RWPE2 (cell line): ENCODE results near the gene CLSTN2.

Experiments
- ATAC-seq: fragments of 200-7000 bp; cut with Tn5 transposase; 3 replicates; pipeline ENCODE4 v1.9.1; 2021; ENCODE audit warnings: low read depth
- DNase-seq: peaks from one replicate; pipeline ENCODE4 v3.0.0-alpha.2; 2020; ENCODE audit warnings: low spot score
- H3K27ac ChIP-seq: fragments of 450-650 bp; 2 replicates; pipeline ENCODE4 v1.5.1; 2017; ENCODE audit warnings: mild to moderate bottlenecking; ENCODE audit not compliant: poor library complexity, severe bottlenecking
- H3K27me3 ChIP-seq: fragments of 250-450 bp; sonication (Bioruptor Pico); 2 replicates; pipeline ENCODE4 v1.5.1; 2021; ENCODE audit warnings: mild to moderate bottlenecking, moderate library complexity; ENCODE audit not compliant: insufficient read depth, poor library complexity, severe bottlenecking
- H3K36me3 ChIP-seq: fragments of 250-450 bp; sonication (Bioruptor Pico); 2 replicates; pipeline ENCODE4 v1.5.1; 2020; ENCODE audit warnings: low read depth, mild to moderate bottlenecking, moderate library complexity
- H3K4me1 ChIP-seq: fragments of 250-450 bp; sonication (Bioruptor Pico); 2 replicates; pipeline ENCODE4 v1.5.1; 2021; ENCODE audit warnings: mild to moderate bottlenecking, moderate library complexity; ENCODE audit not compliant: insufficient read depth, poor library complexity, severe bottlenecking
- H3K4me3 ChIP-seq: fragments of 250-450 bp; sonication (Bioruptor Pico); 2 replicates; pipeline ENCODE4 v1.5.1; 2021; ENCODE audit warnings: mild to moderate bottlenecking, moderate library complexity; ENCODE audit not compliant: severe bottlenecking
- H3K9me3 ChIP-seq: fragments of 250-450 bp; sonication (Bioruptor Pico); 2 replicates; pipeline ENCODE4 v1.5.1; 2021; ENCODE audit warnings: mild to moderate bottlenecking, moderate library complexity; ENCODE audit not compliant: severe bottlenecking
- TF ChIP-seq, protein P1 (sequence below): fragments of 450-650 bp; IDR thresholded peaks from one replicate; pipeline ENCODE4 v1.5.1; 2017; ENCODE audit warnings: mild to moderate bottlenecking, moderate library complexity; ENCODE audit not compliant: poor library complexity, severe bottlenecking

CLSTN2 gene

DNA sequence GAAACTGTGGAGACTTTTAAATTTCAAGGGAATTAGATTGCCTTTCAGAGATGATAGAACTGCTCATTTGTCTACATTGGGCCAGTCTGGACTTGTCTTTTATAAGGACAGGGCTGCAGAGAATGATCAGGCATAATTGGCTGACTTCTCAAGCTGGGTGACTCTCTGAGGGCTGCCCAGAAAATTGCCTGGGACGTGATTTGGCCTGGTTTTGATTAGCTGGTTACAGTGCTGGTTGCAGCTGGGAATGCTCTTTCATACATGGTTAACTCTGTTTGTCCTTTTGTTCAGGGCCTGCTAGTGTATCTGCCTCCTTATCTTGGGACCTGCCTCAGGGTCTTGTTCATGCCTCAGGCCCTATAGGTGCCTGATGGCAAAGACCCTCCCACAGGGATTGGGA, 245.6 kb downstream of the CLSTN2 start:
- H3K27ac ChIP-seq = no peak overlapping the region
- DNase-seq (no peak), ATAC-seq (peak; percentile 88)
- H3K4me3 ChIP-seq = no peak overlapping the region
- no peaks in the 10 kb centered on the region for H3K27me3 ChIP-seq
- no peaks in the 10 kb centered on the region for H3K9me3 ChIP-seq
- no peaks in the 10 kb centered on the region for H3K36me3 ChIP-seq
- no peaks in the 10 kb centered on the region for H3K4me1 ChIP-seq
- TF ChIP-seq, protein P1, sequence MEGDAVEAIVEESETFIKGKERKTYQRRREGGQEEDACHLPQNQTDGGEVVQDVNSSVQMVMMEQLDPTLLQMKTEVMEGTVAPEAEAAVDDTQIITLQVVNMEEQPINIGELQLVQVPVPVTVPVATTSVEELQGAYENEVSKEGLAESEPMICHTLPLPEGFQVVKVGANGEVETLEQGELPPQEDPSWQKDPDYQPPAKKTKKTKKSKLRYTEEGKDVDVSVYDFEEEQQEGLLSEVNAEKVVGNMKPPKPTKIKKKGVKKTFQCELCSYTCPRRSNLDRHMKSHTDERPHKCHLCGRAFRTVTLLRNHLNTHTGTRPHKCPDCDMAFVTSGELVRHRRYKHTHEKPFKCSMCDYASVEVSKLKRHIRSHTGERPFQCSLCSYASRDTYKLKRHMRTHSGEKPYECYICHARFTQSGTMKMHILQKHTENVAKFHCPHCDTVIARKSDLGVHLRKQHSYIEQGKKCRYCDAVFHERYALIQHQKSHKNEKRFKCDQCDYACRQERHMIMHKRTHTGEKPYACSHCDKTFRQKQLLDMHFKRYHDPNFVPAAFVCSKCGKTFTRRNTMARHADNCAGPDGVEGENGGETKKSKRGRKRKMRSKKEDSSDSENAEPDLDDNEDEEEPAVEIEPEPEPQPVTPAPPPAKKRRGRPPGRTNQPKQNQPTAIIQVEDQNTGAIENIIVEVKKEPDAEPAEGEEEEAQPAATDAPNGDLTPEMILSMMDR = no peak

DNA sequence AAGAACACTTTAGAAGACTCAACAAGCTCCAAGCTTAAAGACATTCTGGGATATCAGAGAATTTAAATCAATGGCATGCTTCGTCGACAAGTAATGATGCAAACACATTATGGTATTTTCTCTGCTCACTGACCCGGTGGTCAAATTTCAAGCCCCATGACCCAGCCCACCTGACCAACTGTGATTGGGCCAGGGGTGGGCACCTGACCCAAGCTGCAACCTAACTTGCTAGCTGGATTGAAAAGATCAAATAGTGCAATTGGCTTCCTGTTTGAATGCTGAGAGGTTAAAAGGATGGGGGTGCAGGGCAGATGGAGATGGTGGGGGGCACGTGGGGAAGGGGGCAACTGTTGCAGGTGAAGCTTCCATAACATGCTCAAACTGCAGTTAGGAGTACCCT, 250.4 kb downstream of the CLSTN2 start:
- no peak overlapping the region for H3K4me3 ChIP-seq
- H3K9me3 ChIP-seq = no peaks in the 10 kb centered on the region
- TF ChIP-seq, protein P1 = no peak
- DNase-seq (no peak), ATAC-seq (no peak)
- no peaks in the 10 kb centered on the region for H3K36me3 ChIP-seq
- no peaks in the 10 kb centered on the region for H3K27me3 ChIP-seq
- H3K27ac ChIP-seq = no peak overlapping the region
- H3K4me1 ChIP-seq = peaks cover 7% of the 10 kb centered on the region

GRCh38 chr3:140186421-140186920, 251.5 kb downstream of the CLSTN2 start:
- H3K4me1 ChIP-seq = peaks cover 7% of the 10 kb centered on the region
- H3K9me3 ChIP-seq = no peaks in the 10 kb centered on the region
- ATAC-seq = peak; percentile 72
- TF ChIP-seq, protein P1 = no peak
- no peak overlapping the region for H3K4me3 ChIP-seq
- DNase-seq = no peak
- H3K36me3 ChIP-seq = no peaks in the 10 kb centered on the region
- no peaks in the 10 kb centered on the region for H3K27me3 ChIP-seq
- H3K27ac ChIP-seq = no peak overlapping the region

- Histone ChIP-seq H3K4me3 (no peak overlapping the region), H3K9me3 (no peaks in the 10 kb centered on the region), H3K27ac (no peak overlapping the region), H3K36me3 (no peaks in the 10 kb centered on the region), H3K27me3 (peaks cover 5% of the 10 kb centered on the region), H3K4me1 (peaks cover 7% of the 10 kb centered on the region)
- TF ChIP-seq, protein P1 = no peak
- DNase-seq = no peak
- no peak for ATAC-seq
These were observed 252.0 kb downstream of the CLSTN2 start for GRCh38 chr3:140187028-140187427.

GRCh38 chr3:140187656-140188221, 252.8 kb downstream of the CLSTN2 start:
- no peak overlapping the region for H3K27ac ChIP-seq
- H3K4me3 ChIP-seq = no peak overlapping the region
- H3K27me3 ChIP-seq = peaks cover 5% of the 10 kb centered on the region
- no peaks in the 10 kb centered on the region for H3K36me3 ChIP-seq
- TF ChIP-seq, protein P1 = no peak
- peaks cover 7% of the 10 kb centered on the region for H3K4me1 ChIP-seq
- no peak for ATAC-seq
- H3K9me3 ChIP-seq = no peaks in the 10 kb centered on the region
- DNase-seq = no peak
